Islet of Langerhans (tissue), 1 donor: ENCODE data around the gene CARNS1.

Experiments used
- FAIRE-seq: peaks from one replicate; lab custom pipeline; 2011; peaks lifted over from hg19 to GRCh38; lab: Jason Lieb, UNC

CARNS1 gene

DNA sequence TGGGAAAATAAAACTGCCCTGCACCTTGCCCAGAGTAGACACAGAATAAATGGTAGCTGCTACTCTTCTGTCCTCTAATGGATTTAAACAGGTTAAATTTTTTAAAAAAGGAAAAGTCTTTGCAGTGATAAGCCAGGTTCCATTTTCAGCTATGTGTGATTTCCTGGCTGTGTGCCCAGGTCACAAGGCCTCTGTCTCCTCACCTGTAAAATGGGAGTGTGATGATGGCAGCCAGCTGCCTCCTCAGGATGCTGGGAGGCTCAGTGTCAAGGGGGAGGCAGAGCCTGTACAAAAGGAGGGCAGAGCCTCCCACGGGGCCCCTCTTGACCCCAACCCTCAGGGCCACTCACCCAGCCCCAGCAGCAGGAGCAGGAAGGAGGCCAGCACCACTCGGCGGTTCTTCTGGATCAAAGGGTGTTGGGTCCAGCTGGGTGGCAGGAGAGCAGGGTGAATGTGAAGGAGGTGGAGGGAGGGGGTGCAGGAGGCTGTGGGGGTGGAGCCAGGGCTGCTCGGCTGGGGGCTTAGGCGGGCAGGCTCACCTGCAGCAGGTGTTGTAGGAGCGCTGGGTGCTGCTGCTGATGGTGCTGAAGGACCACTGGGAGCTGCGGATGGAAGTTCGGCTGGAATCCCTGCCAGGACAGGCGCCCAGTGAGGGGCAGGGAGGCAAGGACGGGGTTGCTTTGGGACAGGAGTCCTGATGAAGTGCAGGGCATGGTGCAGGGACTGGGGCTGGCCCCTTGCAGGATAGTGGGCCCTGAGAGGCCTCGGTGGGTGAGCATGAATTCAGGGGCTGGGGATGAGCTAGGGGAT lies 51.7 kb downstream of the CARNS1 start:
- no peak for FAIRE-seq

DNA sequence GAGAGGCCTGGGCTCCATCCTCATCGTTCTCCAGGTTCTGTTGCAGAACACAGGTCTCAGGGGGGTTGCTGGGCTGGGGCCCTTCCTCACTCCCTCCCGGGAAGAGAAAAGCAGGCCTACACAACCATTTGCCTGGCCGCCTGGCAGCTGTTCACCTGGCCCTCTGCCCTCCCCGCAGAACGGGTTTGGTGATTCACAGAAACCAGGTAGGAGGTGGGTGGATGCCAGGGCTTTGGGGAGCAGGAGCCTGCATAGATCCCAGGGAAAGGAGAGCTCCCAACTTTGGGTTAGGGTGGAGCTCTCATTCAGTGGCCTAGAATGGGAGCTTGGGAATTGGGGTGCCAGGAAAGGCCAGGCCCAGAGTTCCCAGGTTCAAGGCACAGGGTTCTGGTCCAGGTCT lies 52.6 kb downstream of the CARNS1 start:
- FAIRE-seq: no peak

DNA sequence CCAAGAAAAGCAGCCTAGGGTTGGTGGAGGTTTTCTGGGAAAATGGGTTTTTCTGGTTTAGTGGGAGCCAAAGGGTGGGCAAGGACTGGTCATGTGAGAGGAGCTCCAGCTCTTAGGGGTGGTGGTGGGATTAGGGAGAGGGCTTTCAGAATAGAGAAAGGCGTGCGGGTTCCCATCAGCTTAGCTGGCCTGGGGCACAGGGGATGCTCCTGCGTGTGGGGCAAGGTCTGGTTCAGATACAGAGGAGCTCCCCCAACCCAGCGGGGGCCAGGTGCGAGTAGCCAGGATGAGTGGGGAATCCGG lies 52.9 kb downstream of the CARNS1 start:
- FAIRE-seq: no peak

DNA sequence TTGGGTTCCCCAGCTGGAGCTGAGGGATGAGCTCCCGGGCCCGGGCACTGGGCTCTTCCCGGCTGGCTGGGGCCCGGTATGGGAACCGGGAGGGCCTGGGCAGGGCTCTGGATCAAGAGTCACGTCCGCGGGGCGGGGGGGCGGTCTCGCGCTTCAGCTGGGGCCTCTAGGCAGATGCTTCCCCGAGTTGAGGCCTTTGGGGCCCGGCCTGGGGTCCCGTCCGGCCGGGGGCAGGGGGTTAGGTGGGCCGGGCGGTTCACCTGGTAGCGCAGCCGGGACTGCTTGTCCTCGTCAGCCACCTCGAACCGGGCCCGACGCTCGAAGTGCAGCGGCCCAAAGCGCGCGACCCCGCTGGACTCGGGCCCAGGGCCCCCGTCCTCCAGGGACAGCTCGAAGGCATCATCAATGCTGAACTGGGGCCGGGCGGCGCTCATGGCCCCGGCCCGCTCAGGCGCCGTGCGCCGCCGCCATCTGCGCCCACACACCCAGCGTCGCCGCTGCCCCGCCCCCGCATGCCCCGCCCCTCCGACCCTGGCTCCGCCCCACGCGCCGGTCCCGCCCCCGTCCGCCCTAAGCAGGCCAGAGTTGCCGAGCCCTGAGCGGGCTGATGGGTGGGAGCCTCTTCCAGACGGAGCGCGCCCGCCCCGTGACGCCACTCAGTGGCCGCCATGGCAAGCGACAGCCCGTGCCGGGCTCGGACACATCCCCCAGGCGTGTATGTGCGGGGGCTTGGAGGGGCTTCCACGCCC lies 53.5 kb downstream of the CARNS1 start, which contains the start of gene TMEM134:
TMEM134 (minus strand) TSS at position 493 of the 749 bp plus-strand sequence; CDS start at position 434, 59 bp downstream.
- FAIRE-seq: no peak

GRCh38 chr11:67469508-67469811 lies 54.0 kb downstream of the CARNS1 start:
- no peak for FAIRE-seq

GRCh38 chr11:67470337-67471002 lies 55.0 kb downstream of the CARNS1 start:
- FAIRE-seq: no peak

DNA sequence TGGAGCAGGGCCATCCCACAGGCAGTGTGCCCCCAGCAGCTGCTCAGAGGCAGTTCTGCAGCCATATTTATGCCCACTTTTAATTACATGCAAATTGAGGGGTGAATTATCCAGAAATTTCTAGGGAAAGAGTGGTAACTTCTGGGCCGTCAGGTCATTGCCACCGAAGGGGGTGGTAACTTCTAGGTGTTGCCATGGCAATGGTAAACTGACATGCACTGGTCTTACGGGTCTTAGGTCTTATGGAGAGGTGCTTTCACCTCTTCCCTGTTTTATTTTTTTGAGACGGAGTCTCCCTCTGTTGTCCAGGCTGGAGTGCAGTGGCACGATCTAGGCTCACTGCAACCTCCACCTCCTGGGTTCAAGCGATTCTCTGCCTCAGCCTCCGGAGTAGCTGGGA lies 57.4 kb downstream of the CARNS1 start:
- no peak for FAIRE-seq
